ENCODE measurements around the gene TOP2B. TPM values are rescaled to one million over a fixed set of nuclear protein-coding genes. Genes with fewer than 3 reads are reported as not detected.

The TOP2B gene
- total RNA-seq, 6 experiments from 2014 or later, result 26.3 to 42.3 (median 33.5) TPM

- no peak for TF ChIP-seq CTCF (IDR thresholded peaks at IDR 0.05)
- no peak for TF ChIP-seq POLR2A (IDR thresholded peaks at IDR 0.05)
- H3K9me3 ChIP-seq, result no peaks in the 10 kb centered on the region
- ATAC-seq (no peak), DNase-seq (no peak)
- no peak overlapping the region for H3K27ac ChIP-seq
- H3K36me3 ChIP-seq, result no peaks in the 10 kb centered on the region
- H3K4me3 ChIP-seq, result no peak overlapping the region
- intact Hi-C loops (cut with DNase I), result no loop called here
- H3K4me1 ChIP-seq, result no peaks in the 10 kb centered on the region
- no peaks in the 10 kb centered on the region for H3K27me3 ChIP-seq
- 54% methylated on average over 3 of the region's 10 CpGs for WGBS (ENCODE audit: insufficient coverage, low coverage, low lambda C conversion rate, missing lambda C conversion rate)
Observed at GRCh38 chr3:25568525-25569078, 96.1 kb downstream of the TOP2B start.

- intact Hi-C loops (cut with DNase I), result no loop called here
- H3K27ac ChIP-seq, result no peak overlapping the region
Observed at GRCh38 chr3:25567806-25568524, 96.7 kb downstream of the TOP2B start.

GRCh38 chr3:25567388-25567787 is 97.3 kb downstream of the TOP2B start:
- H3K27me3 ChIP-seq, result no peaks in the 10 kb centered on the region
- TF ChIP-seq CTCF (IDR thresholded peaks at IDR 0.05) (no peak), POLR2A (IDR thresholded peaks at IDR 0.05) (no peak)
- no peaks in the 10 kb centered on the region for H3K36me3 ChIP-seq
- no peak for DNase-seq
- H3K4me1 ChIP-seq, result no peaks in the 10 kb centered on the region
- no peaks in the 10 kb centered on the region for H3K9me3 ChIP-seq
- WGBS (ENCODE audit: insufficient coverage, low coverage, low lambda C conversion rate, missing lambda C conversion rate), result 89% methylated on average over 9 of the region's 10 CpGs
- no peak overlapping the region for H3K4me3 ChIP-seq
- no peak for ATAC-seq
- intact Hi-C loops (cut with DNase I), result no loop called here
- H3K27ac ChIP-seq, result no peak overlapping the region

More at GRCh38 chr3:25567806-25568524, 96.7 kb downstream of the TOP2B start:
- Histone ChIP-seq H3K4me3 (no peak overlapping the region), H3K36me3 (no peaks in the 10 kb centered on the region), H3K9me3 (no peaks in the 10 kb centered on the region), H3K4me1 (no peaks in the 10 kb centered on the region), H3K27me3 (no peaks in the 10 kb centered on the region)
- DNase-seq (no peak), ATAC-seq (no peak)
- WGBS (ENCODE audit: insufficient coverage, low coverage, low lambda C conversion rate, missing lambda C conversion rate), result 90% methylated on average over 10 of the region's 14 CpGs
- TF ChIP-seq POLR2A (IDR thresholded peaks at IDR 0.05), result no peak
- TF ChIP-seq CTCF (IDR thresholded peaks at IDR 0.05), result no peak

DNA sequence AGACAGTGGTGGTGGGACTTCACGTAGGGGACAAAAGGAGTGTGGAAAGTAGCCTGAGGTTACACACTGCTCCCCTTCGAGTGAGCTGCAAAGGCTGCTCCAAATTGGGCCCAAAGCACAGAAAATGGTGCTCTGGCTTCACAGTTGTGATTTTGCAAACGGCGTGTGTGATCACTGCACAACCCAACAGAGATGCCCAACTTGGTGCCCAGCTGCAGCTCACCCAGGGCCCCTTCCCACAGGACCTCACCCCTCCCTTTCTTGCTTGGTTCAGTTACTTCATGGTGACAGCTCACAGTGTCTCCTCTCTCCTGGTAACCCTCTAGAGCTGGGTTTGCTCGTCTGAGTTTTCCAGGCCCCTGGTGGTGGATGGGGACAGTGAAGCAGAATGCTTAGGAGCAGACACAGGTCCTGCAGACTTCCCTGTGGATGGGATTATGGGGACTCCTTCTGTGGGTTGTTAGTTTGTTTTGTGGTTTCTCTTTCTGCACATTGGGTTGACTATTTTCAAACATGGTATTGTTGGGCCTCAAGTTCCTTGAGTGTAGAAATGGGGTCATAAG is 98.3 kb downstream of the TOP2B start:
- Histone ChIP-seq H3K4me1 (no peaks in the 10 kb centered on the region), H3K27me3 (no peaks in the 10 kb centered on the region), H3K27ac (no peak overlapping the region), H3K36me3 (no peaks in the 10 kb centered on the region), H3K4me3 (no peak overlapping the region), H3K9me3 (no peaks in the 10 kb centered on the region)
- ATAC-seq (no peak), DNase-seq (no peak)
- 63% methylated on average over 2 of the region's 5 CpGs for WGBS (ENCODE audit: insufficient coverage, low coverage, low lambda C conversion rate, missing lambda C conversion rate)
- no peak for TF ChIP-seq POLR2A (IDR thresholded peaks at IDR 0.05)
- no peak for TF ChIP-seq CTCF (IDR thresholded peaks at IDR 0.05)
- intact Hi-C loops (cut with DNase I), result no loop called here
